NK-92 treated with Interleukin-12 subunit alpha and Interleukin-12 subunit beta, amount 100 ng/mL, for 24 hours (cell line): ENCODE results near the gene RBM20.

Experiments used
- DNase-seq: peaks from one replicate; lab custom pipeline; 2025; lab: John Stamatoyannopoulos, UW

The RBM20 gene

GRCh38 chr10:110676016-110676415 lies 31.9 kb downstream of the RBM20 start:
- DNase-seq, result no peak

GRCh38 chr10:110679486-110680272 lies 35.5 kb downstream of the RBM20 start:
- DNase-seq, result no peak

DNA sequence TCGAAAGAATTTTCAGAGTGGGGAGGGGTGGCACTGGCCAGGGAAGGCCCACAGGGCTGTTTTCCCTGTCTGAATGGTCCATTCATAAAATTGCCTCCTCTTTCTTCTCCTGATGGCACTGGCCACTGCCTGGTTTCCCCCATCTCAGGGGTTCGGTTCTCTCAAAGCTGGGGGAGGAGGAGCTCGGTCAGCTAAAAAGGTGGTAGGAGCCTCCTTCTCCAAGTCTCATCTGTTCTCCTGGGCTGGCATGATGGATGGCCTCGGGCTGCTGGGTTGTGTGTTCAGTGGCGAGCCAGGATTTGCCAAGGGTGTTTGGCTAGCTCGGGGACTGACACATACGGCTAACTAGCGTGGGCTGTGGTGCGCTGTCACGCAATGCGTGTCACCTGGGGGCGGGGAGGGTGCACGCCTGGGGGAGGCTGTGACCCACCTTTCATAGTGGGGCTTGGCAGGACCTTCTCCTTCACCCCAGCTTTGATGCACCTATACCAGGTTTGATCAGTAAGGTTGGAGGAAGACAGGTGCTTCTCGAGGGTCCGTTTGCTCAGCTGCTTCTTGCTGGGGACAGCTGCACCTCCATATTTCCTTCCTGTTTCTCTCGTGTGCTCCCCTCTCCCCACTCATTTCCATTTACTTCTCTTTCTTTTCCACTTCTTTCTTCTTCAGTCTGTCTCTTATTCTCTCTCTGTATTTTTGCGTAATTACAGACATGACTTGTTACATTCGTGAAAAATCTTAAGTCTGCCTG lies 36.3 kb downstream of the RBM20 start:
- no peak for DNase-seq

GRCh38 chr10:110681023-110681681 lies 37.0 kb downstream of the RBM20 start:
- DNase-seq, result no peak

- DNase-seq, result no peak
These were observed 38.2 kb downstream of the RBM20 start for GRCh38 chr10:110682348-110682747.

DNA sequence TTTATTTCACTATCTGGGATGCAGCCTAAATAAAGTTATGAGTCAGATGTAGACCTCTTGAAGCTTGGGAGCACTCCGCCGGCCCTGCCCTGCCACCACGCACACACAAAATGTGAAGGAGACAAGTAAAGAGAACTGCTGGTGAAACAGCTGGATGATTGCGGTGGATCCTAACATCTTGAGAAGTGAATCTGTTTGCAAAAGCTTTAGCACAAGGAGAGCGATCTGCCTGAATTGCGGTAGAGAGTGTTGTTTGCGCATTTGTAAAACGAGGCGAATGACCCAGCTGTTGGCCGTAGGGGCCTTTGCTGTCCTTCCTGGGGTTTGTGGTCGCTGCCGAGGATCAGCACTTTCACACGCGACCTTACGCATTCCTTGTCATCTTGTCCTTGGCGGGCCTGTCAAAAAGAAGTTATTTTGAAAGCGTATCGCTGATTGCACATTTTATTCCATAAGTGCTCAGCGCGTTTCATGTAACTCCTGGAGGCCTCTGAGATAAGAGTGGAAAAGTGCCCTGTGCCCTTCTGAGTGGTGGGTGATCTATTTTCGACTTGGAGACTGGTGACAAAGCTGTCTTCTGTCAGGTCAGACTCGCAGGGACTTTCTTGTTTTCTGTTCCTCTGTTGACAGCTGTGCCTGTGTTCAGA lies 40.8 kb downstream of the RBM20 start:
- DNase-seq, result no peak

DNA sequence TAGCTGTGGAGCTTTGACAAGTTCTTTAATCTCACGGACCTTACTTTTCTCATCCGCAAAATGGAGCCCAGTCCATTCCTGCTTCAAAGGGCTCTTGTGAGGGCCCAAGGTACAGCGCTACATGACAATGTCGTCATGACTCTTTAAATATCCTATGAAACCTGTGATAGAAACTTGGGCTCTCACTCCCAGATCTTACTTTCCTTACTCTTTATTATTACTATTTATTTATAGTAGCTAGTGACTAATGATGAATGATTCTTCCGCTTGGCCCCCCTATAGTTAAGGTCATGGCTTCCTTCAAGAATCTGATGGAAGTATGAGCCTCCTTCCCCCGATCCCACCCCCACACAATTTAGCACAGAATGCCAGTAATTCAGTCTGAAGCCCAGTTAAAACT lies 41.9 kb downstream of the RBM20 start:
- no peak for DNase-seq

GRCh38 chr10:110686949-110687348 lies 42.8 kb downstream of the RBM20 start:
- DNase-seq, result no peak

- no peak for DNase-seq
These were observed 43.3 kb downstream of the RBM20 start for GRCh38 chr10:110687400-110687799.

GRCh38 chr10:110691139-110691538 lies 47.0 kb downstream of the RBM20 start:
- no peak for DNase-seq

- DNase-seq, result no peak
These were observed 50.1 kb downstream of the RBM20 start for GRCh38 chr10:110694263-110694662.

- no peak for DNase-seq
These were observed 50.8 kb downstream of the RBM20 start for GRCh38 chr10:110694820-110695538.

DNA sequence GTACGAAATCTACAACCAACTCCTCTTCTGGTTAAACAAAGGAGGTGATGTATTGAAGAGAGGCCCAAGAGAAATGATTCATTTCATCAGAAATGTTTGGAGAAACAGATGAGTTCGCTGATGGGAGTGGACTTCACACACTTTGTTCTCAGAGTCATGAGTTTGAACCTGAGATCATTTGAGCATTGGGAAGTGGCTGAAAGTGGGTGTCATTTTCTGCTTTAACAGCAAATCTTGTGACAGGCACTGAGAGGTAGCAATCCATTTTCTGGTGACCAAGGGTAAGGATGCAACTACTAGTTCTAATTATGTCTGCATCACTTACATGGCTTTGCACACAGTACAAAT lies 51.4 kb downstream of the RBM20 start:
- no peak for DNase-seq

GRCh38 chr10:110696436-110696835 lies 52.3 kb downstream of the RBM20 start:
- no peak for DNase-seq

DNA sequence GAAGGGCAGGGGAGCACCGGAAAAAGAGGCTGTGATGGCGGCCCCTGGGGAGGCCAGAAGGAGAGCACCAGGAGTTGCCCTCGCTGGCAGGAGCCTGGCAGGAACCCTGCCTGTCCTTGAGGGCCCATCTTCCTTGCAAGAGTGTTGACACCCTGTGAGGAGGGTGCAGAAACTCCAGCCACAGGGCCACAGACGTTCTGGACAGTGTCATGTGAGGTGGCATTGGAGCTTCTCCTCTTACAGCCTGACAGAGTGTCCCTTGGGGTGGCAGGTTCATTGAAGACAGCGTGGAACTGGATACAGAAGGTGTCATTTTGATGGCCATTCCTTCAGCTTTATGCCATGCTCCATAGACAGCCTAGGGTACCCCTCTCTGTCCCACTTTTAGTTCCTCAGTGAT lies 54.2 kb downstream of the RBM20 start:
- no peak for DNase-seq

DNA sequence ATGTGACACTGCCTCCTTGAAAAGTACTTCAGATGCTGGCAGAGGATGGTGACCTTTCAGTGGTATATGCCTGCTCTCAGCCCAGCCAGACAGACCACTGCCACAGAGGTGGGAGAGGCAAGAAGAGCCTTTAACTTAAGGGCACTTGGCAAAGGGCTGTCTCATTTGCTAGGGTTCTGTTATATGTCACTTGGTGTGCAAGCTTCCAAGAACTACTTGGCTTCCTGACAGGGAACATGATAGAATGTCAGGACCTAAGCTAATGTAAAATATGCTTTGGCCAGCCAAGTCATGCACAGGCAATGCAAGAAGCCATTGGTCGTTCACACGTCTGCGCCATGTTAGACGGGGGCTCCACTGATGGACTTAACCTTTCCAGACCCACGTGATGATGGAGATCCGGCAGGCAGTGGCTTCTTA lies 54.7 kb downstream of the RBM20 start:
- DNase-seq, result no peak

DNA sequence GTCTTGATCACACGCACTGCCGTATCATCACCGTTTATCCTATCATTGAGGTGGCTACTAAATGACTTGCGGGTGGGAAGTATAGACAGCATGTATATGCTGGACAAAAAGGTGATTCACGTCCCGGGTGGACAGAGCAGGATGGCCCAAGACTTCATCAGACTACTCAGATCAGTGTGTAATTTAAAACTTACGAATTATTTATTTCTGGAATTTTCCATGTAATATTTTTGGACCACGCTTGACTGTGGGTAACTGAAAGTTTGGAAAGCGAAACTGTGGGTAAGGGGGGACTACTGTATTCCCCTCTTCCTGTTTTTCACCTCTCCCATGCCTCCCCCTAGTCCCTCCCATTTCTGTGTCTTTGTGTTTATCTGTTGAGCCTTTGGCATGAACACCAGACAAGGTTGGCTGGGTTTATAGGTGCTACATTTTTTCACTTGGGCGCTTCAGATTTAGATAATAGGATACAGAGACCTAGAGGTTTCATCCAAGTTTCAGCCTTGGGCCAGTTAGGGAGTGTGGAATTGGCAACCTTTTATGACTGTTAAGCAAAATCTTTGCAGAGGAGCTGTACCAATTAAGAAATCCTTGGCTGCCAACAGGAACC lies 55.8 kb downstream of the RBM20 start:
- no peak for DNase-seq

- no peak for DNase-seq
These were observed 56.9 kb downstream of the RBM20 start for GRCh38 chr10:110700947-110701616.

DNA sequence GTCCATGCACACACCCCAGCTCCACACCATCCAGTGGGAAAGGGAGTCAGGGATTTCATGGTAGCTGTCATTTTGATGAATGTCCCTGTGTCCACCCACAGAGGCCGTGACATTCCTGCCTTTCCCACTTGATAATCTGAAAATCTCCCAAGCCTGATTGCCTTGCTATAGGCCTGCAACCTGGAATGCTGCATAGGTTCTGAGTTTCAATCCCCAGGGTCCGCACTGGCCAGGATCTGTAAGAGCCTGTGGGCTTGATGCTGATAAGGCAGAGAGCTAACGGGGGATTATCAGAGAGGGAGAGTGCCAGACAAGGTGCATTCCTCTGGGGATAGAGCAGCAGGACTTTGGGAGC lies 57.5 kb downstream of the RBM20 start:
- DNase-seq, result no peak

DNA sequence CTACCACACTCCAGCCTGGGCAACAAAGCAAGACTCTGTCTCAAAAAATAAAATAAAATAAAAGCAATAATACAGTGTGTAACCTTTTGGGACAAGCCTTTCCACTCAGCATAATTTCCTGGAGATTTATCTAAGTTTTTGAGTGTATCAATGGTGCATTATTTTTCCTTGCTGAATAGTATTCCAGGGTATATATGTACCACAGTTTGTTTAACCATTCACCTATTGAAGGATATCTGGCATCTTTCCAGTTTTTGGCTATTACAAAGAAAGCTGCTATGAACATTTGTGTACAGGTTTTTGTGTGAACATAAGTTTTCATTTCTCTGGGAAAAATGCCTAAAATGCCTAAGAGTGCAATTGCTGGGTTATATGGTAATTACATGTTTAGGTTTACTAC lies 59.9 kb downstream of the RBM20 start:
- DNase-seq, result no peak

DNA sequence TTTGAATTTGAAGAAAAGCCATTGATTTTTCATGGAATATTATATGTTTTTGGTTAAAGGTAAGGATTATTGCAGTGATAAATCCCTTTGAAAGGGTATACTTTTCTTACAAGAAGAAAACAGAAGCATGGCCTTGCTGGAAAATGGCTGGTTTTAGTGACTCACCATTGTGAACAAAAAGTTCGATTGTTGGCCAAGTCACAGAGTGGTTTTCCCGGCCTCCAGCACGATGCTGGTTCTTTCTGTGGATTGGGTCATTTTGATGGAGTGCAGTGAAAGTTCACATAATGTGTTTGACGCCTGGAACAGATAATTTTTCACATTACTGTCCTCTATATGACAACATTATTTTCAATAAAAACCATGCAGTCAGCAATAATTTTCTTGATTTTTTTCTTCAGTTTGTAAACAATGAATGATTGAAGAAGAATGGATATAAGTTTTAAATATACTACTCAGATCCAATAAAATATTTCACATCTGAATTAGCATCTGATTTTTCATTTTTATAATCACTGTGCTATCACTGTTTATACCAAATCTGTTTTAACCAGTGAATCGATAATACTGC lies 60.9 kb downstream of the RBM20 start:
- no peak for DNase-seq
